ENCODE results near the gene ABHD14A. TPM values are rescaled to one million over a fixed set of nuclear protein-coding genes. Genes with fewer than 3 reads are reported as not detected.

Gene ABHD14A
- total and polyA plus RNA-seq, 8 donors, result 7.0 to 20.8 (median 15.4) TPM; not detected in 2

DNA sequence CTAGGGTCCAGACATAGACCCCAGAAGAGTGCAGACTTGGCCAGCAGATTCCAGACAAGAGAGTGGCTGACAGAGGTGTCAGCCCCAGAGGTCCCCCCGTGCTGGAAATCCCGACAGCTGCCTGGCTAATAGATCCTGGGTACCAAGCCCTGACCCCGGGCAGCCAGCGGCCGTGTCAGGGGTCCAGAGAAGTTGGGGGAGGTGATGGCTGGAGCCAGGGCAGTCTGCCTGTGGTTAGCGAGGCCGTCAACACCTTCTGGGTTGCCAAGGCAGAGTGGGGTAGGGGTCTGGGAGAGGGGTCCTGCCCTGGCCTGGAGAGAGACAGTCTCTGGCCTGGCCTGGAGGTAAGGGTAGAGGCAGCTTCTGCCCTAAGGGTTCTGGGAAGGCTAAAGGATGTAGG, 45.9 kb downstream of the ABHD14A start:
- Histone ChIP-seq H3K36me3 (no peaks in the 10 kb centered on the region), H3K27ac (peak overlapping the region in 3 of 5 donors; percentile 8 to 29 (median 15)), H3K4me3 (no peak overlapping the region), H3K27me3 (no peaks in the 10 kb centered on the region), H3K4me1 (peaks cover 0 to 25% (median 2%) of the 10 kb centered on the region in 4 donors), H3K9me3 (no peaks in the 10 kb centered on the region)
- WGBS, 5 donors, result 91 to 96% (median 93%) methylated on average over 6 to 7 of the region's 7 CpGs
- DNase-seq, result no peak
- intact Hi-C loops (cut with DNase I; ENCODE audit: low total_unique reads), result no loop called here
- TF ChIP-seq POLR2A (IDR thresholded peaks at IDR 0.05), result no peak
- TF ChIP-seq POLR2AphosphoS5 (IDR thresholded peaks at IDR 0.05), result no peak
- no peak for TF ChIP-seq EP300 (IDR thresholded peaks at IDR 0.05)
- TF ChIP-seq, protein P1, sequence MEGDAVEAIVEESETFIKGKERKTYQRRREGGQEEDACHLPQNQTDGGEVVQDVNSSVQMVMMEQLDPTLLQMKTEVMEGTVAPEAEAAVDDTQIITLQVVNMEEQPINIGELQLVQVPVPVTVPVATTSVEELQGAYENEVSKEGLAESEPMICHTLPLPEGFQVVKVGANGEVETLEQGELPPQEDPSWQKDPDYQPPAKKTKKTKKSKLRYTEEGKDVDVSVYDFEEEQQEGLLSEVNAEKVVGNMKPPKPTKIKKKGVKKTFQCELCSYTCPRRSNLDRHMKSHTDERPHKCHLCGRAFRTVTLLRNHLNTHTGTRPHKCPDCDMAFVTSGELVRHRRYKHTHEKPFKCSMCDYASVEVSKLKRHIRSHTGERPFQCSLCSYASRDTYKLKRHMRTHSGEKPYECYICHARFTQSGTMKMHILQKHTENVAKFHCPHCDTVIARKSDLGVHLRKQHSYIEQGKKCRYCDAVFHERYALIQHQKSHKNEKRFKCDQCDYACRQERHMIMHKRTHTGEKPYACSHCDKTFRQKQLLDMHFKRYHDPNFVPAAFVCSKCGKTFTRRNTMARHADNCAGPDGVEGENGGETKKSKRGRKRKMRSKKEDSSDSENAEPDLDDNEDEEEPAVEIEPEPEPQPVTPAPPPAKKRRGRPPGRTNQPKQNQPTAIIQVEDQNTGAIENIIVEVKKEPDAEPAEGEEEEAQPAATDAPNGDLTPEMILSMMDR (IDR thresholded peaks at IDR 0.05), result no peak

DNA sequence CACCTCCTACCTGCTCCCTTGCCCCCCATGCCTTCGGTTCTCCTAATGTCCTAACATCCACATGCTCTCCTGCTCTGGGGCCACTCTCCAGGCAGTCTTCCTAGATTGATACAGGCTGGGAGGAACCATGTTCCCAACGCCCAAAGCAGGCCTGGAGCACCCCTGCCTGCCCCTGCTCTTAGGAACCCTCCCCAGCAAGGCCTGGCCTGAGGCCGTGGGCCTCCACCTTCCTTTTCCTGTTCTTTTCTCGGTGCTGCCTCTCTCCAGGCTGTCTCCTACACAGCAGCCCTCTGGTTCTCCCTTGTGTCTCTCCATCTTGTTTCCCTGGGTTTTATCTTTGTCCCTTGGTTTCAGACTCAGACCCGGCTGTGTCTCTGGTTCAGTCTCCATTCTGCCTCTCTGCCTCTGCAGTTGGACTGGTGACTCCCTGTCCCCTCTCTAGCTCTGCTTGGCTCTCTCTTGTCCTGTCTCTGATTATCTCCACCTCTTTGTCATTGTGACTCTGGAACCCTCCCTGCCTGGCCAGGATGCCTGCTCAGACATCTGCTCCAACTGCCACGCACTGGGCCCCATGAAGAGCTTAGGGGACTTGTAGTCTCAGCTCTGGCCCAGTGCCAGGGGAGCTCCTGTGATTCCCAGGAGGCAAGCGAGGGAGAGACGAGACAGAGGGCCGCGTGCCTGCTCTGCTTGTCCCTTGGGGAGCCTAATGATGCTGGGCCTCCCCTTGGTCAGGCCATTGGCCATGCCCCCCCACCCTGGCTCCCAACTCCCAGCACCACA, 46.8 kb downstream of the ABHD14A start:
- Histone ChIP-seq H3K27me3 (no peaks in the 10 kb centered on the region), H3K36me3 (no peaks in the 10 kb centered on the region), H3K27ac (peak overlapping the region in 4 of 5 donors; percentile 4 to 40 (median 28)), H3K9me3 (no peaks in the 10 kb centered on the region), H3K4me1 (peaks cover 0 to 25% (median 2%) of the 10 kb centered on the region in 4 donors), H3K4me3 (no peak overlapping the region)
- TF ChIP-seq POLR2AphosphoS5 (IDR thresholded peaks at IDR 0.05) (no peak), POLR2A (IDR thresholded peaks at IDR 0.05) (no peak)
- TF ChIP-seq, protein P1 (IDR thresholded peaks at IDR 0.05), result no peak
- 71 to 88% (median 83%) methylated on average over 6 to 10 of the region's 10 CpGs for WGBS, 5 donors
- intact Hi-C loops (cut with DNase I; ENCODE audit: low total_unique reads), result no loop called here
- peak in 1 of 2 donors; percentile 42 for DNase-seq

DNA sequence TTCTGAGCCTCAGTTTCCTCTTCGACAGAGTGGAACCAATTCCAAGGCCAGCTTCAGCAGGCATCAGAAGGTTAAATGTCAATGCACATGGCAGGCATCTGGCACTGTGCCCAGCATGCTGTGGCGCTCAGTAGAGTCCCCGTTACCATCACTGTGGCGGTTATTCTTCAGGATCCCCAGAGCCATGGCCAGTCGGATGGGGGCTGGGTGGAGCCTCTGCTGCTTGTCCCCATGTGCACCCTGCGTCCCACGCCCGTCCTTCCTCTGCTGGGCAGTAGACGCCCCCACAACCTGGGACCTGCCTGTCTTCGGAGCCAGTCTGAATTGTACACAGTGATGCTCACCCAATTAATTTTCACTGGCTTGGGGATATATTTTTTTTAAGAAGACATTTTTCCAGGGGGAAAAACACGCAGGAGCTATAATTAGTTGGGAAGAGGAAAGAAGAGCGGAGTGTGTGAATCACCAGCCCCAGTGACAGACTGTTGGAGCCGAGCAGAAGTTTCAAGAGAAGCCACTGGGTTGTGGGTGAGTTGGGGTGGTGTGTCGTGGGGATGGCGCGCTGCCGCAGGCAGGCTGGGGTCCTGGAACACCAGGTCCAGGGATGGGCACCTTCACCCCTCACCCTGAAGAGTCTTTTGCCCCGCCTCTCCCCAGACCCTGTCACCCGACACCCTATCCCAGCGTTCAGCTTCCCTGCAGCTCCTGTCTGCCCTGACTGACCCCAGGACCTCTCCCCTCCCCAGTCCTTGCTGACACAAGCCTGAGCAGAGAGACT, 47.6 kb downstream of the ABHD14A start:
- peak overlapping the region in 3 of 5 donors; percentile 26 to 40 (median 29) for H3K27ac ChIP-seq
- WGBS, 5 donors, result 75 to 85% (median 80%) methylated on average over 19 to 20 of the region's 20 CpGs
- intact Hi-C loops (cut with DNase I; ENCODE audit: low total_unique reads), result no loop called here
- TF ChIP-seq, protein P1 (IDR thresholded peaks at IDR 0.05), result no peak
- TF ChIP-seq POLR2AphosphoS5 (IDR thresholded peaks at IDR 0.05), result no peak
- TF ChIP-seq POLR2A (IDR thresholded peaks at IDR 0.05), result no peak
- no peak for TF ChIP-seq EP300 (IDR thresholded peaks at IDR 0.05)
- no peak for DNase-seq
- no peak overlapping the region for H3K4me3 ChIP-seq
- no peaks in the 10 kb centered on the region for H3K36me3 ChIP-seq
- H3K9me3 ChIP-seq, result no peaks in the 10 kb centered on the region
- no peaks in the 10 kb centered on the region for H3K27me3 ChIP-seq
- peaks cover 0 to 25% (median 2%) of the 10 kb centered on the region in 4 donors for H3K4me1 ChIP-seq

DNA sequence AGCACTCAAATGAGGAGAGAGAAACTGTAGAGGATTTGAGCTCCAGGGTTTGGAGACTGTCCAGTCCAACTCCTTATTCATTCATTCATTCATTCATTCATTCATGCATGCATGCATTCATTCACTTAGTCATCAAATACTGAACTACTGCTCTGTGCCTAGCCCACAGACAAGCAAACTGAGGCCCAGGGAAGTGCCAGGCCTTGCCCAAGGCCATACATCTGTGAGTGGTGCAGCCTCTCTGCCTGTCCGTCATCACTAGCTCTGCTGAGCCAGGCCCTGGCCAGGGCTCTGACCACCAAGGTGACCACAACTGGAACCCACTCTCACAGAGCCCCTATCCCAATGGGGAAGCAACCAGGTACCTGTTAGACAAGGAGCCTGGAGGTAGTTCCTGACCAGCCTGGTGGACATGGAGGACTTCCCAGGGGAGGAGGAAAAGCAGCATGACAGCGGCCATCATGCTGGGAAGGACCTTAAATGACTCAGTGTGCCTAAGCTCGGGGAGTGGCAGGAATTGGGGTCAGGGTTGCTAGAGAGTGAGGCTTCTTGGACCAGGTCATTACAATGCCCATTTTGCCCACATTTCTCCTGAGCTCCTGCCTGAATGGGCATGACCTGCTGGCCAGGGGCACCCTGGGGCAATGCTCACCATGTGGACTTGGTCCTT, 48.4 kb downstream of the ABHD14A start:
- Histone ChIP-seq H3K27me3 (no peaks in the 10 kb centered on the region), H3K9me3 (no peaks in the 10 kb centered on the region), H3K27ac (peak overlapping the region in 2 of 5 donors; percentile 23 to 29), H3K4me1 (peaks cover 0 to 25% (median 2%) of the 10 kb centered on the region in 4 donors), H3K36me3 (no peaks in the 10 kb centered on the region), H3K4me3 (no peak overlapping the region)
- intact Hi-C loops (cut with DNase I; ENCODE audit: low total_unique reads), result no loop called here
- 86 to 94% (median 89%) methylated on average over 3 of the region's 3 CpGs for WGBS, 5 donors
- TF ChIP-seq POLR2A (IDR thresholded peaks at IDR 0.05) (no peak), POLR2AphosphoS5 (IDR thresholded peaks at IDR 0.05) (no peak), EP300 (IDR thresholded peaks at IDR 0.05) (no peak)
- TF ChIP-seq, protein P1 (IDR thresholded peaks at IDR 0.05), result no peak
- DNase-seq, result no peak

Data from stomach (tissue), 9 donors.